Ovary (tissue), 9 donors: ENCODE data around the gene FAM187B. TPM values are rescaled to one million over a fixed set of nuclear protein-coding genes. Genes with fewer than 3 reads are reported as not detected.

Experiments
- DNase-seq, 5 donors: peaks; one replicate each; pipeline ENCODE4 v3.0.0-alpha.2; 2019 to 2020
- H3K27ac ChIP-seq, 2 donors: fragments of 200-600 bp; one replicate each; pipeline versions ENCODE4 v1.5.1 to v1.8.0; 2019 to 2022
- H3K27me3 ChIP-seq: fragments of 200-600 bp; one replicate; pipeline ENCODE4 v1.8.0; 2022
- H3K36me3 ChIP-seq: fragments of 200-600 bp; sonication (generic); one replicate; pipeline ENCODE4 v1.5.1; 2019
- H3K4me1 ChIP-seq: one replicate; pipeline ENCODE4 v1.8.1; 2013; ENCODE audit warnings: mild to moderate bottlenecking, moderate library complexity; ENCODE audit not compliant: insufficient read depth
- H3K4me3 ChIP-seq: fragments of 200-600 bp; sonication (generic); one replicate; pipeline ENCODE4 v1.5.1; 2017
- H3K9me3 ChIP-seq, 2 donors: fragments of 200-600 bp in 1 of 2; sonication (generic) in 1 of 2; one replicate each; pipeline versions ENCODE4 v1.5.1 to v1.8.1; 2013 to 2019; ENCODE audit warnings: mild to moderate bottlenecking in 1 of 2, moderate library complexity in 1 of 2
- EP300 ChIP-seq: sonication (generic); formaldehyde crosslinking; IDR thresholded peaks from one replicate; pipeline ENCODE4 v1.6.1; 2017; ENCODE audit warnings: antibody characterized with exemption
- POLR2A ChIP-seq: fragments of 450-650 bp; IDR thresholded peaks from one replicate; pipeline ENCODE4 v1.6.1; 2017; ENCODE audit warnings: antibody characterized with exemption, mild to moderate bottlenecking, moderate library complexity
- WGBS, 3 donors: extraction: QIAGEN DNeasy Blood & Tissue Kit in 1 of 3; methylation state at CpG; one replicate each; pipeline versions ENCODE4 v1.1.5 to v1.1.7; 2013 to 2017; 5-methylcytosine and 5-hydroxymethylcytosine counted together
- intact Hi-C, 4 donors: fragments of 100-400 bp; cut with DNase I; formaldehyde crosslinking; loops; one replicate each; pipeline versions ENCODE4 v1.11.0 to v1.15.1; 2022 to 2023
- polyA plus RNA-seq, 2 donors: library from polyadenylated mRNA; stranded (reverse); fragments of 200-250 nt in 1 of 2; fragments of 350-450 nt in 1 of 2; fragmentation: Illumina TruSeq in 1 of 2; extraction: RNeasy Lipid Tissue Mini Kit (QIAGEN cat#74804) in 1 of 2; gene quantifications; one replicate each; pipeline ENCODE4 v1.2.3, GENCODE V29; 2013 to 2014
- total RNA-seq, 7 donors: library from RNA; depleted of rRNA in 2 of 7; stranded (reverse); fragments of >200 nt in 2 of 7; fragmentation: NEBNext Ultra II Directional in 3 of 7; extraction: Animal tissue kit (Norgen Biotek cat#: 25700) in 3 of 7; gene quantifications; one replicate each; pipeline versions ENCODE4 v1.1.0 to v1.2.4, GENCODE V29; 2016 to 2023
- TF ChIP-seq, protein P1 (sequence below), 3 donors: fragments of 450-650 bp in 2 of 3; fragments of 200-600 bp in 1 of 3; IDR thresholded peaks; one replicate each; pipeline versions ENCODE4 v1.5.1 to v1.8.0; 2016 to 2022; ENCODE audit warnings: antibody characterized with exemption in 3 of 3, mild to moderate bottlenecking in 1 of 3
- donor health status: DM: no; HTN: no; CAD: no; lungs with moderate emphysema.
- donor health status: DM: no; HTN: no; CAD: no.
- donor health status: Bipolar disorder and iron deficiency.
- donor health status: DM: yes; HTN: yes; CAD: no.
- donor health status: DM: no; HTN: no; CAD: no.
- donor health status: DM: yes; HTN: yes; CAD: no.

Gene FAM187B
- total and polyA plus RNA-seq, 9 donors, result 0.06 TPM; not detected in 8

GRCh38 chr19:35216016-35216832, 12.3 kb downstream of the FAM187B start:
- no peak for DNase-seq
- H3K27ac ChIP-seq, result no peak overlapping the region

DNA sequence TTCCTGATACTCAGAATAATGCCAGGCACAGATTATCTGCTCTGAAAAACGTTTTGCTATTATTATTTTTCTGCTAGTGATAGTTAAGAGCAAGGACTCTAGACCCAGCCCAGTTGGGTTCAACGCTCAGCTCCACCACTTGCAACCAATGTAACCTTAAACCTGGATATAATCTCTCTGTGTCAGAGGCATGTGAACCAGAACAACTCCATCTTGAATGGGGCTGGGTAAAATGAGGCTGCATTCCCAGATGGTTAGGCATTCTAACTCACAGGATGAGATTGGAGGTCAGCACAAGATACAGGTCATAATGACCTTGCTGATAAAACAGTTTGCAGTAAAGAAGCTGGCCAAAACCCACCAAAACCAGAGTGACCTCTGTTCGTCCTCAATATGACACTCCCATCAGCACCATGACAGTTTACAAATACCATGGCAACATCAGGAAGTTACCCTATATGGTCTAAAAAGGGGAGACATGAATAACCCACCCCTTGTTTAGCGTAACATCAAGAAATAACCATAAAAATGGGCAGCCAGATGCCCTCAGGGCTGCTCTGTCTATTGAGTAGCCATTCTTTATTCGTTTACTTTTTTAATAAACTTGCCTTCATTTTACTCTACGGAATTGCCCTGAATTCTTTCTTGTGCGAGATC, 13.6 kb downstream of the FAM187B start:
- H3K27ac ChIP-seq, result no peak overlapping the region
- no peak for TF ChIP-seq EP300
- TF ChIP-seq, protein P1, sequence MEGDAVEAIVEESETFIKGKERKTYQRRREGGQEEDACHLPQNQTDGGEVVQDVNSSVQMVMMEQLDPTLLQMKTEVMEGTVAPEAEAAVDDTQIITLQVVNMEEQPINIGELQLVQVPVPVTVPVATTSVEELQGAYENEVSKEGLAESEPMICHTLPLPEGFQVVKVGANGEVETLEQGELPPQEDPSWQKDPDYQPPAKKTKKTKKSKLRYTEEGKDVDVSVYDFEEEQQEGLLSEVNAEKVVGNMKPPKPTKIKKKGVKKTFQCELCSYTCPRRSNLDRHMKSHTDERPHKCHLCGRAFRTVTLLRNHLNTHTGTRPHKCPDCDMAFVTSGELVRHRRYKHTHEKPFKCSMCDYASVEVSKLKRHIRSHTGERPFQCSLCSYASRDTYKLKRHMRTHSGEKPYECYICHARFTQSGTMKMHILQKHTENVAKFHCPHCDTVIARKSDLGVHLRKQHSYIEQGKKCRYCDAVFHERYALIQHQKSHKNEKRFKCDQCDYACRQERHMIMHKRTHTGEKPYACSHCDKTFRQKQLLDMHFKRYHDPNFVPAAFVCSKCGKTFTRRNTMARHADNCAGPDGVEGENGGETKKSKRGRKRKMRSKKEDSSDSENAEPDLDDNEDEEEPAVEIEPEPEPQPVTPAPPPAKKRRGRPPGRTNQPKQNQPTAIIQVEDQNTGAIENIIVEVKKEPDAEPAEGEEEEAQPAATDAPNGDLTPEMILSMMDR (IDR thresholded peaks at IDR 0.05), result no peak
- TF ChIP-seq POLR2A, result no peak

More at GRCh38 chr19:35216016-35216832, 12.3 kb downstream of the FAM187B start:
- 81 to 84% (median 83%) methylated on average over 8 of the region's 8 CpGs for WGBS, 3 donors
- Histone ChIP-seq H3K9me3 (no peaks in the 10 kb centered on the region), H3K4me1 (peaks cover 8% of the 10 kb centered on the region), H3K27me3 (no peaks in the 10 kb centered on the region), H3K4me3 (no peak overlapping the region), H3K36me3 (no peaks in the 10 kb centered on the region)
- intact Hi-C loops, result no loop called here
- TF ChIP-seq, protein P1 (IDR thresholded peaks at IDR 0.05), result no peak
- TF ChIP-seq EP300 (no peak), POLR2A (no peak)

GRCh38 chr19:35213663-35214632, 14.6 kb downstream of the FAM187B start:
- intact Hi-C loops, result no loop called here
- Histone ChIP-seq H3K4me3 (no peak overlapping the region), H3K27ac (peak overlapping the region in 1 of 2 donors; percentile 36), H3K36me3 (no peaks in the 10 kb centered on the region), H3K27me3 (no peaks in the 10 kb centered on the region), H3K4me1 (peaks cover 8% of the 10 kb centered on the region), H3K9me3 (no peaks in the 10 kb centered on the region)
- DNase-seq, result peak in 4 of 5 donors; percentile 27 to 48 (median 34)
- 14 to 19% (median 17%) methylated on average over 21 of the region's 21 CpGs for WGBS, 3 donors
- TF ChIP-seq EP300, result peak; percentile 10
- TF ChIP-seq, protein P1 (IDR thresholded peaks at IDR 0.05), result no peak

More for the DNA sequence above, 13.6 kb downstream of the FAM187B start:
- no peaks in the 10 kb centered on the region for H3K27me3 ChIP-seq
- H3K9me3 ChIP-seq, result no peaks in the 10 kb centered on the region
- H3K36me3 ChIP-seq, result no peaks in the 10 kb centered on the region
- no peak for DNase-seq
- WGBS, 3 donors, result 63 to 69% (median 69%) methylated on average over 7 of the region's 7 CpGs
- no peak overlapping the region for H3K4me3 ChIP-seq
- intact Hi-C loops, result no loop called here
- H3K4me1 ChIP-seq, result peaks cover 8% of the 10 kb centered on the region

DNA sequence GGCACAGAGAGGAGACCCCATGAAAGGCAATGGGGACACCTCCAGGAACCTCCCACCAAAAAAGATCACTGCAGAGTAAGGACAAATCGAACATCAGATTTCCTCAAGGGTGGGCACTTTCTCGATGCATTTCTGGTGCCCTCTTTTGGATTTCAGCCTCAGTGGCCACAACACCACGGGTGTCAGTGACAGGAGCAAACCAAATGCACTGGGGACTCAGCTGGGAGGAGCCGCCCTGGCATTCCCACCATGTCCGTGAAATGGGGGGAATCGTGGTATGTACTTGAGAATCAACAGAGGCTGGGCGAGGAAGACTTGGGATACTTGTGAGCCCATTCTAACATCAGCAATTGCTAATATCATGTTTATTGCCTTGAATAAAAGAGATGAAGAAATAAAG, 16.3 kb downstream of the FAM187B start:
- H3K4me3 ChIP-seq, result no peak overlapping the region
- 65 to 82% (median 69%) methylated on average over 7 of the region's 7 CpGs for WGBS, 3 donors
- TF ChIP-seq, protein P1 (IDR thresholded peaks at IDR 0.05), result no peak
- no peak for TF ChIP-seq EP300
- H3K36me3 ChIP-seq, result no peaks in the 10 kb centered on the region
- no peak for DNase-seq
- peaks cover 8% of the 10 kb centered on the region for H3K4me1 ChIP-seq
- intact Hi-C loops, result no loop called here
- no peaks in the 10 kb centered on the region for H3K27me3 ChIP-seq
- H3K27ac ChIP-seq, result no peak overlapping the region
- no peaks in the 10 kb centered on the region for H3K9me3 ChIP-seq
